Natural killer cell treated with Interleukin-12 subunit alpha and Interleukin-12 subunit beta and Interleukin-15 and Interleukin-18, amount 100 ng/mL, for 72 hours (primary cell): ENCODE results near the gene CDK3. TPM values are rescaled to one million over a fixed set of nuclear protein-coding genes. Genes with fewer than 3 reads are reported as not detected.

Source experiments
- ATAC-seq, 2 donors: fragments of 150-1000 bp; cut with Tn5 transposase in 1 of 2; sonication (Bioruptor Pico), chemical (Tn5 transposase) in 1 of 2; 2 replicates each; pipeline ENCODE4 v1.10.0; 2021
- DNase-seq: peaks from one replicate; pipeline ENCODE4 v3.0.0; 2022; ENCODE audit warnings: low spot score
- H3K27ac Mint-ChIP-seq, 2 donors: 1 replicate in 1 of 2; 2 replicates in 1 of 2; pipeline ENCODE4 v1.8.0; 2022; ENCODE audit warnings: mixed read lengths in 2 of 2, mild to moderate bottlenecking in 1 of 2, moderate library complexity in 1 of 2
- H3K27me3 Mint-ChIP-seq, 2 donors: 1 replicate in 1 of 2; 2 replicates in 1 of 2; pipeline ENCODE4 v1.8.0; 2022; ENCODE audit warnings: mixed read lengths in 2 of 2
- H3K36me3 Mint-ChIP-seq: one replicate; pipeline ENCODE4 v1.8.0; 2022; ENCODE audit warnings: mixed read lengths
- H3K4me1 Mint-ChIP-seq, 2 donors: 1 replicate in 1 of 2; 2 replicates in 1 of 2; pipeline ENCODE4 v1.8.0; 2022; ENCODE audit warnings: low read depth in 2 of 2, mixed read lengths in 2 of 2, mild to moderate bottlenecking in 1 of 2
- H3K4me3 Mint-ChIP-seq: one replicate; pipeline ENCODE4 v1.8.0; 2022; ENCODE audit warnings: mixed read lengths
- H3K9me3 Mint-ChIP-seq: 2 replicates; pipeline ENCODE4 v1.8.0; 2022; ENCODE audit warnings: mixed read lengths
- total RNA-seq, 2 donors: library from RNA; stranded (reverse); gene quantifications; one replicate each; pipeline ENCODE4 v1.2.3, GENCODE V29; 2022

The CDK3 gene
- total RNA-seq, 2 donors from 2014 or later, result 9.8 to 16.2 TPM

DNA sequence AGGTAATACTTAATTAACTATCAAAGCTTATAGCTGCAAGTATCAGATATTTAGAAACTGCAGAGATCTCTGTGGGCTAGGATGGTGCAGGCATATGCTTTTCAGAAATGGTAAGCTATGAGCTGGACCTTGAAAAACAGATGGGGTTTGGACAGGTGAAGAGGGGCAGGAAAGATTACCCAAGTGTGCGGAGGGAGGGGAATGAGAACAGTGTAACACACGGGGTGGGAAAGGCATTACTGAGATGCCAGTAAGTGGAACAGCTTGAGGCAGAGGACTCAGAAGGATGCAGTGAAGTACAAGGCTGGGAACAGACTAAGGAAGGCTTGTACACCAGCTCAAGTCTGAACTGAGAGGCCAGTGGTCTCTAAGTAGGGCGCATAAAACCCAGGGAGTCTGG is 48.6 kb downstream of the CDK3 start:
- peaks cover 32% of the 10 kb centered on the region for H3K36me3 Mint-ChIP-seq
- peaks cover 5 to 15% of the 10 kb centered on the region in 2 donors for H3K4me1 Mint-ChIP-seq
- no peak for DNase-seq
- no peak overlapping the region for H3K27ac Mint-ChIP-seq
- H3K27me3 Mint-ChIP-seq, result no peaks in the 10 kb centered on the region
- H3K4me3 Mint-ChIP-seq, result no peak overlapping the region
- ATAC-seq, result no peak
- H3K9me3 Mint-ChIP-seq, result no peaks in the 10 kb centered on the region

DNA sequence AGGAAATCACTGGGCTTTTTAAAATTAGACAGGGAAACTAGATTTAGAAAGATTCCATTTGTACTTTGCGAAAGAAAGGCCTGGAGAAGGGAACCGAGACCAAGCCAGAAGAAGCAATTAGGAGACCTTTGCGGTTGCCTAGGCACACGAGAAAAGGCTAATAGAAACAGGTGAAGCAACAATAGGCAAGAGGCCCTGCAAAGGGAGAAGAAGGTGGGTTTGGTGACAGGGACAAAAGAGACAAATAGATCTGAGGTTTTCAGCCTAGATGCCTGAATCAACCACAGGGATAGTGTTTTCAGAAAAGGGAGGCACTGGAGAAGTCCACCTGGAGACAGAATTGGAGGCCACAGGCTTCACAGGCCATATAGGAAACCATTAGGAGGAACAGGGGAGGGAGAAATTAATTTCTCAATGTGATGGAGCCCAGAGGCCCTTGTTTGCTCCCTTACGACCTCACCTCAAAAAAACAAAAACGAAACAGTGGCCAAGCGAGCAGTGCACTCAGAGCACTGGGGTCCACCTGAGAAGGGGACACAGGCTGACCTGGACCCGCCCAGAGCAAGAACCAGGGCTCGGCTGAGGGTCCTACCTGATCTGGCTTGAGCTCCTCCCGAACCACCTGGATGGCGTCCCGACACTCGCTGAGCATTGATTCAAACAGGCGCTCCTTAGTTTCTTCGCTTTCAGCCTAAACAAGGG is 49.3 kb downstream of the CDK3 start:
- H3K27ac Mint-ChIP-seq, result no peak overlapping the region
- H3K36me3 Mint-ChIP-seq, result peaks cover 31% of the 10 kb centered on the region
- no peaks in the 10 kb centered on the region for H3K9me3 Mint-ChIP-seq
- peaks cover 5 to 15% of the 10 kb centered on the region in 2 donors for H3K4me1 Mint-ChIP-seq
- no peak overlapping the region for H3K4me3 Mint-ChIP-seq
- ATAC-seq, result no peak
- no peak for DNase-seq
- no peaks in the 10 kb centered on the region for H3K27me3 Mint-ChIP-seq

DNA sequence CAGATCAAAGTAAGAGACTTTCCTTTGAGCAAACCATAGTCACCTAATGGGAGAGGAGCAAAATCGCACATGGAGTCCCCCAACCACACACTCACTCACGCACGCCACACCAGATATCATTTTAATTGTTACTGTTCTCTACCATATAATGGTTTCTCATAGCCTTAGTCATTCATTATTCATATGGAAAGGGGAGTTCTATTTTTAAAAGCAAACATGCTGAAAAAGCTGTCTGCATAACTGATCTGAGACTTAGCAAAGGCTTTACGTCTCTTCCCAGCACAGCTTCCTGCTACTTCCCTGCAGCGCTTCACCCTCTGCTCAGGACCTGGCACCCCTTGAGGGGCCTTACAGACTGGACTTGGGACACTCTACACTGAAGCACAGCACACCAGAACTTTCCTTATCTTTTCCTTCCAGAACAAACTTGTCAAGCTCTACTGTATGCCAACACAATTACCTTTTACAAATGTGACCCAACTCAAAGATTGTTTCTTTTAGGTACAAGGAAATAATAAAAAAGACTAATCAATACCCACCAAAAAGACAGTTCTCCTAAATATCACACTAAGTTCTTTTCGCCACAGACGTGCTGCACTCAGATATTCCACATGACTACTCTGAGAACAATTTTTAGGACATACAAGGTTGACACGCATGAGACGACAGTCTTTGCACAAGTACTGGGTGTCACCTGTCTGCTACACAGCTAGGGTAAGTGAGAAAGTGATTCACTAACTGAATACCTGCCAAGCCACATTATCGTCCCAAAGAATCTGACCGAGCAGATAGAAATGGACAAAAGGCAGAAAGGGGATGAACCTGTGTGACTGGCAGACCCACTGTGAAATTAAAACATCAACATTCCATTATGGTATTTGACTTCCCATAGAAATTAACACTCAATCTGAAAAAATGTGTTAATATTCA is 50.1 kb downstream of the CDK3 start:
- Mint-ChIP-seq H3K9me3 (no peaks in the 10 kb centered on the region), H3K27me3 (no peaks in the 10 kb centered on the region), H3K36me3 (peaks cover 31% of the 10 kb centered on the region), H3K4me3 (no peak overlapping the region), H3K4me1 (peaks cover 5 to 15% of the 10 kb centered on the region in 2 donors), H3K27ac (no peak overlapping the region)
- ATAC-seq, result no peak
- no peak for DNase-seq

DNA sequence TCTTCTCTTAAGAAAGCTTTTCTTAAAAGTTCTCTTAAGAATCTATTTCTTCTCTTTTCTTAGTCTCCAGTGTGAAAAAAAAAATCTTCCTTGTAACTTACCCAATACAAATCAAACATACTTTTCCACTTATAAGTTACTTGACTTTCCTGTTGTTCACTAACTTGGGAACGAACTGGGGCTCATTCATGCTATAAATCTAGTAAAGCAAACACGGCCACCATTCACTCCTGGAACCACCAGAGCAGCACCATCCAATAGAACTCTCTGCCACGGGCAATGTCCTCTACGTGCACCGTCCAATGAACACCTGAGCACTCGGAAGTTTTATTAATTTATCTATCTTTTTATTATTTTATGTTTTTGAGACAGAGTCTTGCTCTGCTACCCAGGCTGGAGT is 50.9 kb downstream of the CDK3 start:
- DNase-seq (no peak), ATAC-seq (no peak)
- Mint-ChIP-seq H3K27me3 (no peaks in the 10 kb centered on the region), H3K4me1 (peaks cover 5 to 18% of the 10 kb centered on the region in 2 donors), H3K9me3 (no peaks in the 10 kb centered on the region), H3K4me3 (no peak overlapping the region), H3K27ac (no peak overlapping the region), H3K36me3 (peaks cover 36% of the 10 kb centered on the region)

DNA sequence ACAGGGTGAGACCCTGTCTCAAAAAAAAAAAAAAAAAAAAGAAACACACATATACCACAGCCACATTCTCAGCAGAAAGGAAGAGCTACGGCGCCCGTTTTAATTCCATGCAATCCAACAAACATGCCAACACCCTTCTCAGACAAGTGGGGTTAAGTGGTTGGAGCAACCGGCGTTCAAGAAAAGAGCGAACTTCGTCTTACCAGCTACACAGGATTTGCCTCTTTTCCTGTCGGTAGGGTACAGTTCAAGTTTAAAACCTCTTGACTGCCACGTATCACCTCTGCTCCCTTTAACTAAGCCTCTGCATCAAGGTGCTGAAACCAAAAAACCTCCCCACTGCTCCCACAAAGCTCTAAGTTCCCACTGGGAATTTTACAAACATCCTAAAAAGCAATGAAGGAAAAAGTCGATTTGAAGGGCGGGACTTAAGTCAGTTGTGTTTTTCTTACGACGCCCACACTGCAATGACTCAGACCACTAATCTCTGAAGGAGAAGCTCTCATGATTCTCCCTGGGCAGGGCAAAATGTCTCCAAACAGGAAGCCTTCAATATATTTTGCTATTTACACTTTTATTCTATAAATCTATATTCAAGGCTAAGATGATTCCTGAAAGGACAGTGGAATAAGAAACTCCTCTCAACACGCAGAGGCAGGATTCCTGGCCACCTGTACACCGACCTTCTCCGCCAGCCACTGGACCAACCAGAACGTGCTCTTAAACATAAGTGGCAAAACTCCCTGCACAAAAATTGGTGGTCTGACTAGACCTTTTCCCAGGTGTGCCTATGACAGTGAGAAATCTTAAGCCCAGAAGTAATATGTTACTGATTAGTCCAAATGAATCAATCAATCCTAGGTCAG is 52.8 kb downstream of the CDK3 start:
- no peak overlapping the region for H3K27ac Mint-ChIP-seq
- peaks cover 34% of the 10 kb centered on the region for H3K36me3 Mint-ChIP-seq
- ATAC-seq (no peak), DNase-seq (no peak)
- H3K4me3 Mint-ChIP-seq, result no peak overlapping the region
- H3K9me3 Mint-ChIP-seq, result no peaks in the 10 kb centered on the region
- no peaks in the 10 kb centered on the region for H3K27me3 Mint-ChIP-seq
- peaks cover 5 to 11% of the 10 kb centered on the region in 2 donors for H3K4me1 Mint-ChIP-seq

DNA sequence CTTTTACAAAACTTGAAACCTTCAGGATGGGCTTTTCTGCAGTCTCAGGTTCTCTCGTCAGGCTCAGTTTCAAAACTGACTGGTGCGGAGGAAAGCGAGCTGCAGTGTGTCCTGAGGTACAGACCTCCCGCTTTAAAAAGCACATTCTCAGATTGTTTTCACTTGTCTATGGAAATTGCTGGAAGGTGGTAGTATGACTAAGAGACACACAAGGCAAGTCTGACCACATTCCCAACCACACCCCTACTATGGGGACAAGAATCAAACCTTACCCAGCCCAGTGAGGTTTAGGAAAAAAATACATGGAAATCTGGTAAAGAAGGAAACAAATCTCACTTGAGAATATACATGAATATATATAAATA is 53.4 kb downstream of the CDK3 start:
- ATAC-seq (no peak), DNase-seq (no peak)
- Mint-ChIP-seq H3K9me3 (no peaks in the 10 kb centered on the region), H3K27ac (no peak overlapping the region), H3K36me3 (peaks cover 32% of the 10 kb centered on the region), H3K4me3 (no peak overlapping the region), H3K27me3 (no peaks in the 10 kb centered on the region), H3K4me1 (peaks cover 3 to 10% of the 10 kb centered on the region in 2 donors)

Other genes starting within 250 kb of the CDK3 start
- gene GALK1, start 235.7 kb upstream of the CDK3 start, total RNA-seq, result 10 to 100 TPM; 13.7 to 31.1 TPM
- gene UNK, start 216.0 kb upstream of the CDK3 start, total RNA-seq, result 10 to 100 TPM; 30.6 to 39.8 TPM
- gene UNC13D, start 156.5 kb upstream of the CDK3 start, total RNA-seq, result 100 to 1,000 TPM; 270 to 289 TPM
- gene WBP2, start 145.5 kb upstream of the CDK3 start, total RNA-seq, result 100 to 1,000 TPM in 1 of 2 donors, 10 to 100 TPM in 1; 73.8 to 101 TPM
- 1 to 10 TPM; 1.6 to 2.1 TPM for gene TRIM47, start 122.3 kb upstream of the CDK3 start, total RNA-seq
- 10 to 100 TPM; 17.2 to 42.1 TPM for gene TRIM65, start 103.9 kb upstream of the CDK3 start, total RNA-seq
- 100 to 1,000 TPM; 117 to 174 TPM for gene MRPL38, start 96.0 kb upstream of the CDK3 start, total RNA-seq
- gene FBF1, start 59.8 kb upstream of the CDK3 start, total RNA-seq, result 10 to 100 TPM; 10.2 to 34.4 TPM
- gene ACOX1, start 21.7 kb upstream of the CDK3 start, total RNA-seq, result 10 to 100 TPM; 36.8 to 44.6 TPM
- gene TEN1, start 21.6 kb upstream of the CDK3 start, total RNA-seq, result 10 to 100 TPM; 16.5 to 19.1 TPM
- under 1 TPM; 0.05 to 0.64 TPM for gene EVPL, start 26.5 kb downstream of the CDK3 start, total RNA-seq
- gene SRP68, start 71.7 kb downstream of the CDK3 start, total RNA-seq, result 10 to 100 TPM; 96.2 to 98.4 TPM
- gene GALR2, start 73.9 kb downstream of the CDK3 start, total RNA-seq, result under 1 TPM; 0.21 to 0.75 TPM
- gene ZACN, start 78.3 kb downstream of the CDK3 start, total RNA-seq, result 1 to 10 TPM in 1 of 2 donors, under 1 TPM in 1; 0.52 to 1.4 TPM
- gene EXOC7, start 102.9 kb downstream of the CDK3 start, total RNA-seq, result 100 to 1,000 TPM; 134 to 163 TPM
- gene FOXJ1, start 140.4 kb downstream of the CDK3 start, total RNA-seq, result under 1 TPM; 0.48 to 0.95 TPM
- gene RNF157, start 239.6 kb downstream of the CDK3 start, total RNA-seq, result 100 to 1,000 TPM in 1 of 2 donors, 10 to 100 TPM in 1; 46.6 to 124 TPM